Stimulated activated CD8-positive, alpha-beta memory T cell treated with anti-CD3 and anti-CD28 coated beads, Interleukin-7, amount 100 ng/mL, for 48 hours (primary cell): Measurements from ENCODE around the gene GMEB2.
"Not testable (repeated sequence)": the region's sequence is repeated elsewhere in the genome, so short reads cannot be mapped to it uniquely, and the experiment has no call there.

Experiments used
- DNase-seq, 2 donors: peaks; one replicate each; pipeline ENCODE4 v3.0.0-alpha.2; 2020; ENCODE audit warnings: low read depth in 1 of 2; ENCODE audit errors: extremely low read depth in 1 of 2

GMEB2 gene

DNA sequence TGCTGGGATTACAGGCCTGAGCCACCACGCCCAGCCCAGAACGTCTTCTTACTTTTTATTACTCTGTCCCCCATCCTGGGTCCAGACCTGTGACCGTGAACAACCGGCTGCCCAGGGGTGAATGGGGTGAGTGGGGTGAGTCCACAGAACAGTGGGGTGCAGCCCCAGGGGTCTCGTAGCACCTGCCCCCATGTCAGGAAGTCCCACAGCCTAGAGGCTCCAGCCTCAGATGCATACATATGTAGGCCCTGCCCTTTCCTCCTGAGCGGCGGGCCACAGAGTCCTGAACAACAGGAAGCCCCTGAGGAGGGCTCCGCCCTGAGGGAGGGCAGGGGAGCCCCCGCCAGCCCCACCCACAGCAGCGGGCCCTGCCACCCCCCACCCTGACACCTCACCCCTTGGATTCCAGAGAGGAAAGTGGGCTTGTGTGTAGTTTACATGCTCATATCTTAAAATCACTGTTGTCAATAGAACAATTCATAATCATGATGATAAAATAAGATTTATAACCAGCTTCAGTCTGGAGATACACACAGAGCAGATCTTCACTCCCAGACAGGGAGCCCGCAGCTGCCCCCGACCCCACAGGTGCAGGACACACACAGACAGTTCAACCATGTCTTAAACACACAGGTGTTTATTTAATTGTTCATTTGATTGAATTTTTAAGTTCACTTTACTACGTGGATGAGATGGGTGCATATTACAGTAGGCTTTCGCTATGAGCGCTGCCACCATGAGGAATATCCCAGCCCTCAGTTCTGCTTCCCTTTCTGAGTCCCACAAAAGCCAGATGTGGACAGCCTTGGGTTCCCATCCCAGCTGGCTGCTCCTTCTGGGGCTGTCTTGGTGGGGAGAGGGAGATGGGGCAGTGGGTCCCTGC, 12.4 kb upstream of the GMEB2 start:
- peak in 1 of 2 donors; percentile 68 for DNase-seq

DNA sequence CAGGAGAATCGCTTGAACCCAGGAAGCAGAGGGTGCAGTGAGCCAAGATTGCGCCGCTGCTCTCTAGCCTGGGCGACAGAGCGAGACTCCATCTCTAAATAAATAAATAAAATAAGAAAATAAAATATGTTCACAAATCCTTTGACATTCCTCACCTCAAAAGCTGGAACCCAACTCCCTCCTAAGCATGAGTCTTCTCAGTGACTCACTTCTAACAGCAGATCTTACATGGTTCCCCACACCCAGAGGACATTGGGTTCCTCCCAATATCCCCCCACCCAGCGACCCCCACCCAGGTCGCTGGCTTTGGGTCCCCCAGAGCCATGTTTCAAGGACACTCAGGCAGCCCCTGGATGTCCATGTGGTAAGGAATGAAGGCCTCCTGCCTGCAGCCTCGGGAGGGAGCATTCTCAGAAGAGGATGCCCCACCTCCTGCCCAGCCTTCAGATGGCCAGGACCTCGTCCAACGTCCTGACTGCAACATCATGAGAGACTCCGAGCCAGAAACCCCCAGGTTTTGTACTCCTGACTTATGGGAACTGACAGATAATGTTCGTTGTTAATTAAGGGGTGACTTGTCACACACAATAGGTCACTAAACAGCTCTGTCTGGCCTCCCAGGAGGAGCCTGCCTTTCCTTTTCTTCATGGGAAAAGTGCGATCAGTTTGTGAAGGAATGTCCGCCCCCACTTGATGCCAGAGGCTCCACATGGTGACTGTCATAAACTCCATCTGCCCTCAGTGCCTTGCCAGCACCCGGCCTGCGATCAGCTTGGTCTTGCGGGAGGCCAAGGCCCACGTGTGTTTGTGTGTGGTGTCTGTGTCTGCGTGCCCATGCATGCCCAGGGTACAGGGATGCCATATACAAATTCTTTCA, 10.1 kb upstream of the GMEB2 start:
- DNase-seq, result no peak

DNA sequence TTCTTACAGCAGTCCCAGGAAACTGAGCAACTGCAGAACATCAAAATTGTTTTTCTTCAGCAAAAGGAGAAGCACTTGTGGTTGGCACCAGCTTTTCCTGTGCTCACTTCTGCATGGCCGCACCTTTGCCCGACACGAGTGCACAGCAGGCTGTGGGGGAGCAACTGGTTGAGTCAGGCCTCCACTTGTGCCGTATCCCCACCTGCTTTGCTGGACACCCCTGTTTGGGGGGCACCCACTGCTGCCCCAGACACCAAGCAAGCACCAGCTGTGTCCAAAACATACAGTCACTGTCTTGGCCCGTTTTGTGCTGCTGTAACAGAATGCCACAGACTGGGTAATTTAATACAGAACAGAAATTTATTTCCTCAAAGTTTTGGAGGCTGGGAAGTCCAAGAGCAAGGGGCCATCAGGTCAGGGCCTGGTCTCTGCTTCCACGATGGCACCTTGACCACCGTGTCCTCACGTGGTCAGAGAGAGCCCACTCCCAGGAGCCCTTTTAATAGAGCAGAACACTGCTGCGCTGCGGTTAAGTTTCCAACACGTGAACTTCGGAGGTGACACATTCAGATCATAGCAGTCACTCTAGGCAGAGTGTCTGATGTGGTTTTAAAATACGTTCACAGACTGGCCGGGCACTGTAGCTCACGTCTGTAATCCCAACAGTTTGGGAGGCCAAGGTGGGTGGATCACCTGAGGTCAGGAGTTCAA, 8.7 kb upstream of the GMEB2 start:
- DNase-seq, result peak in 1 of 2 donors; percentile 72

GRCh38 chr20:63633732-63634131, 6.8 kb upstream of the GMEB2 start:
- no peak for DNase-seq

DNA sequence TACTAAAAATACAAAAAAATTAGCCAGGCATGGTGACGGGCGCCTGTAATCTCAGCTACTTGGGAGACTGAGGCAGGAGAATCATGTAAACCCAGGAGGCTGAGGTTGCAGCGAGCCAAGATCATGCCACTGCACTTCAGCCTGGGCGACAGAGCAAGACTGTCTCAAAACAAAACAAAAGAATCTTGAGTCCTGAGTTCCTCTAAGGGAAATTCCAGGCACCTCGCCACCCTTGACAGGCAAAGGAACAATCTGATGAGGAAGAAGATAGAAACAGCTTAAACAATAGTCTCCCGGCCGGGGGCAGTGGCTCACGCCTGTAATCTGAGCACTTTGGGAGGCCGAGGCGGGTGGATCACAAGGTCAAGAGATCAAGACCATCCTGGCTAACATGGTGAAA, 4.5 kb upstream of the GMEB2 start:
- not testable (repeated sequence) for DNase-seq

GRCh38 chr20:63630956-63631355, 4.1 kb upstream of the GMEB2 start:
- DNase-seq, result not testable (repeated sequence)

DNA sequence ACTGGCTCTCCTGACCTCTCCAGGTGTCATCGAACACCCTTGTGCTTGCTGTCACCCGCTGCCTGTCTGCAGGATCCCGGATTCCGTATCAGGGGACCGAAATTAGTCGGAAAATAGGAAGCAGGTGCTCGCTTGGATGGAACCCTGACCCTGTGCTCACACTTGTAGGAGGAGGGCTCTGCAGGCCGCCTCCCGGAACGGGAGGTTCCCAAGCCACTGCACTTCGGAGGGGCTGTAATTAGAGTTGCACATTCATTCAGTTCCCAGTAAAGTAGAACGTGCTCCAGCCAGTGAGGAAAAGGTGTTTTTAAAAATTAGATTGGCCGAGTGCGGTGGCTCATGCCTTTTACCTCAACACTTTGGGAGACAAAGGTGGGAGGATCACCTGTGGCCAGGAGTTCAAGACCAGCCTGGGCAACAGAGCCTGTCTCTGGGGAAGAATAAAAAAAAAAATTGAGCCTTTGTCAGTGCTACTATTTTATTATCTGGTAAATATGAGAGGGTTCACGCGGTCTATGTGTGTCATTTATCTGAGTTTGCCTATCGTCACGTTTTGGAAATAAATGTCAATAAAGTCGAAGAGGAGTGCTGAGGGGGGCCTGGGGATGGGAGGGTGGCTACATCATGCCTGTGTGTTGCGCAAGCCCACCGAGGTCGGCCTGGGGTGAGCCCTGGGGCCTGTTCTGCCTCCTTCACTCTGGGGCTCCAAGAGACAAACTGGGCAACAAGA, 1.5 kb upstream of the GMEB2 start:
- peak in 1 of 2 donors; percentile 65 for DNase-seq

DNA sequence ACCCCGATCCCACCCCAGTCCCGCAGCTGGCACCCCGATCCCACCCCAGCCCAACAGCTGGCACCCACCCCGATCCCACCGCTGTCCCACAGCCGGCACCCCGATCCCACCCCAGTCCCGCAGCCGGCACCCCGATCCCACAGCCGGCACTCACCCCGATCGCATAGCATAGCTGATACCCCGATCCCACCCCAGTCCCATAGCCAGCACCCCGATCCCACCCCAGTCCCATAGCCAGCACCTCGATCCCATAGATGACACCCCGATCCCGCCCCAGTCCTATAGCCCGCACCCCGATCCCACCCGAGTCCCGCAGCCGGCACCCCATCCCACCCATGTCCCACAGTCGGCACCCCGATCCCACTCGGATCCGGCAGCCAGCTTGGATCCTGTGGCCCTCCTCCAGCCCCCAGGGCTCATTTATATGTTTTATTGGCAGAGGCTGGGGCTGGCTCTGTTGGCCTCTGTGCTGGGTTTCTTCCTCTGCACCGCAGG, 897 bp upstream of the GMEB2 start:
- no peak for DNase-seq

- DNase-seq, result peak; percentile 86
Observed at GRCh38 chr20:63627129-63627750, 339 bp upstream of the GMEB2 start.

GRCh38 chr20:63625771-63626423, 1.0 kb downstream of the GMEB2 start:
- DNase-seq, result no peak

DNA sequence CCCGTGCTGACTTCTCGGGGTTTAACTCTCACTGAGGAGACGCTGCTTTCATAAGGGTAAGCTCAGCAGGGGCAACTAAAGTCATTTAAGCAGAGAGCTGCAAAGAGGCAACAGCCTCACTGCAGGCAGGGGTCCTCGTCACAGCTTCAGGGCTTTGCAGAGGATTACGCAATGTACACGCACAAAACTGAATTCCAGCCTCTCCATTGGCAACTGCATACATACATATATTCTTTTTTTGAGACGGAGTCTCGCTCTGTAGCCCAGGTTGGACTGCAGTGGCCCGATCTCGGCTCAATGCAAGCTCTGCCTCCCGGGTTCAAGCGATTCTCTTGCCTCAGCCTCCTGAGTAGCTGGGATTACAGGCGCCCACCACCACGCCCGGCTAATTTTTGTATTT, 2.4 kb downstream of the GMEB2 start:
- no peak for DNase-seq

- DNase-seq, result no peak
Observed at GRCh38 chr20:63622732-63623131, 4.2 kb downstream of the GMEB2 start.

DNA sequence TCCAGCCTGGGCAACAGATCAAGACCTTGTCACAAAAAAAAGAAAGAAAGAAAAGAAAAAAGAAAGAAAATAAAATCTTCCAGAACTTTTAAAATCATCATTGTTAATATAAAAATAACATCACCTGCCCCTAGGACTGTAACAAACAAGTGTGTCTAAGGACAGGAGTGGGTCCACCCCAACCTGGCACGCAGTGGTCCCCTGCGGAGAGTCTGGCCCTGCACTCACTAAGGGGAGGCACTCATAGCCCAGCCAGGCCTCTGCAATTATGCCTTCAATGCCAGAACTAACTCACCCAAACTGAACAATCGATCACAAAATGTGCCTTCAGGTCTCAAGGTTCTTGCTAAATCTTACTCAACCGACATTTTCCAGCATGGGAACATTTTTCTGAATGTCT, 4.8 kb downstream of the GMEB2 start:
- no peak for DNase-seq

GRCh38 chr20:63620991-63621390, 5.9 kb downstream of the GMEB2 start:
- no peak for DNase-seq

GRCh38 chr20:63619505-63619904, 7.4 kb downstream of the GMEB2 start:
- no peak for DNase-seq

GRCh38 chr20:63619086-63619485, 7.8 kb downstream of the GMEB2 start:
- DNase-seq, result no peak

GRCh38 chr20:63618291-63618980, 8.5 kb downstream of the GMEB2 start:
- DNase-seq, result no peak

GRCh38 chr20:63617876-63618265, 9.0 kb downstream of the GMEB2 start:
- no peak for DNase-seq
